ENCODE results near the gene AARSD1.

AARSD1 gene

DNA sequence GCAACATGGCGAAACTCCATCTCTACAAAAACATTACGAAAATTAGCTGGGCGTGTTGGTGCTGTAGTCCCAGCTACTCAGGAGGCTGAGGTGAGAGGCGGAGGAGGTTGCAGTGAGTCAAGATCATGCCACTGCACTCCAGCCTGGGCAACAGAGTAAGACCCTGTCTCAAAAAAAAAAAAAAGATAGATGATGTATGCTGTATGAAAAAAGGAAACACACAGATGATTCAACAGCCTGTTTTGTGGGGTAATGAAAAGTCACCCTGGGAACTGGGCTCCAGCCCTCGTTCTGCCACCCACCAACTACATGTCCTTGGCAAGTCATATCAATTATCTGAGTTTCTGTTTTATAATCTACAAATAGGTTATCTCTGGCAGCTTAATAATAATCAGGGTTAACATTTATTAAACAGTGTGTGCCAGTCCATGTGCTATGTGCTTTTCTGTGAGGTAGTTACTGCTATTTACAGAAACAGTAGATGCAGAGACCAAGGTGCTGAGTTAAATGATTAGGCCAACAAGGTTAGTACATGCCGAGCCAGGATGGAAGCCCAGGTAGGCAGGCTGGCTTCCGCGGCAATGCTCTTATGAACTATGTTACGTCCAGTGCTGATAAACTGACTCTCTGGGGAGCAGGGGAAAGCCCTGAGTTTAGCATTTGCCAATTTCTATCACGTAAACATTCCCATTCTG, 62.6 kb downstream of the AARSD1 start:
- TF ChIP-seq CTCF (IDR thresholded peaks at IDR 0.05; ENCODE audit: low read depth, low read length): no peak
- H3K4me3 ChIP-seq (ENCODE audit: low read depth, low read length): no peak overlapping the region
- no peaks in the 10 kb centered on the region for H3K36me3 ChIP-seq
- no peaks in the 10 kb centered on the region for H3K4me1 ChIP-seq
- H3K9me3 ChIP-seq: no peaks in the 10 kb centered on the region; the same call in 1 of the 2 replicates
- no peak for DNase-seq
- peaks cover 34% of the 10 kb centered on the region for H3K27me3 ChIP-seq

All from BE2C (cell line).